Hematopoietic multipotent progenitor cell treated with erythropoietin and hydrocortisone succinate and interleukin-3 and kit ligand, for 15 days (in vitro differentiated cells): ENCODE results near the gene XPO4.
"Not testable (repeated sequence)": the region's sequence is repeated elsewhere in the genome, so short reads cannot be mapped to it uniquely, and the experiment has no call there.

Source experiments
- DNase-seq: peaks from one replicate; pipeline ENCODE4 v3.0.0-alpha.2; 2015; ENCODE audit warnings: low spot score

The XPO4 gene

DNA sequence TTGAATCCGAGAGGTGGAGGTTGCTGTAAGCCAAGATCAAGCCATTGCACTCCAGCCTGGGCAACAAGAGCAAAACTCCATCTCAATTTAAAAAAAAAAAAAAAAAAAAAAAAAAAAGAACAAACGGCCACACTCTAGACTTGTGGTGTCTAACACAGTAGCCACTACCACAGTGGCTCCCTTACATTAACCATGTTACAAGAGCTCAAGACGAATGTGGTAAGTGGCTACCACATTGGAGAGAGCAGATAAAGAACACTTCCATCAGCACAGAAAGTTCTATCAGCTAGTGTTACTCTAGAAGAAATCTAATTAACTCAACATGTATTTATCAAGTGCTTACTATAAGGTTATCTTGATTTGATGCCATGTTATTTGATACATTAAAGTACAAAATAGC is 11.5 kb downstream of the XPO4 start:
- no peak for DNase-seq

DNA sequence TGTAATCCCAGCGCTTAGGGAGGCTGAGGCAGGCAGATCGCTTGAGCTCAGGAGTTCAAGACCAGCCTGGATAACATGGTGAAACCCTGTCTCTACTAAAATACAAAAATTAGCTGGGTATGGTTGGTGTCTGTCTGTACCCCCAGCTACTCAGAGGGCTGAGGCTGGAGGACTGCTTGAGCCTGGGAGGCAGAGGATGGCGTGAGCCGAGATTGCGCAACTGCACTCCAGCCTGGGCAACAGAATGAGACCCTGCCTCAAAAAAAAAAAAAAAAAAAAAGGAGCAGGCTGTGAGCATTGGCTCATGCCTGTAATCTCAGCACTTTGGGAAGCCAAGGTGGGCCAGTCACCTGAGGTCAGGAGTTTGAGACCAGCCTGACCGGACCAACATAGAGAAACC is 12.0 kb downstream of the XPO4 start:
- not testable (repeated sequence) for DNase-seq

DNA sequence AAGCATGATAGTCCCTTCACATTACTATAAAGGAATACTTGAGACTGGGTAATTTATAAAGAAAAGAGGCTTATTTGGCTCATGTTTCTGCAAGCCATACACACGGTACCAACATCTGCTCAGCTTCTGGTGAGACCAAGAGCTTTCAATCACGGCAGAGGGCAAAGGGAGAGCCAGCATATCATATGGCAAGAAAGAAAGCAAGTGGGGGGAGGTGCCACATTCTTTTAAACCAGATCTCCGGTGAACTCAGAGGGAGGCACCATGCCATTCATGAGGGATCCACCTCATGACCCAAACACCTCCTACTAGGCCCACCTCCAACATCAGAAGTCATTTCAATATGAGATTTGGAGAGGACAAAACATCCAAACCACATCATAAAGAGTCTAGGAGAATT is 20.3 kb downstream of the XPO4 start:
- no peak for DNase-seq

DNA sequence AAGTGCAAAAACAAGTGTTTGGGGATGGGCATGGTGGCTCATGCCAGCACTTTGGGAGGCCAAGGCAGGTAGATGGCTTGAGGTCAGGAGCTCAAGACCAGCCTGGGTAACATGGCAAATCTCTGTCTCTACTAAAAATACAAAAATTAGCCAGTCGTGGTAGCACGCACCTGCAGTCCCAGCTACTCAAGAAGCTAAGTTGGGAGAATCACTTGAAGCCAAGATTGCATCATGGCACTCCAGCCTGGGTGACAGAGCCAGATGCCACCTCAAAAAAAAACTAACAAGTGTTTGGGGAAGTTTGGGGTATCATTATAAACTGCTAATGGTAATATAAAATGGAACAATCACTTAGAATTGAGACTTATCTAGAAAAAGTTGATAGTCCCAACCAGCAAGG is 24.6 kb downstream of the XPO4 start:
- DNase-seq, result no peak

DNA sequence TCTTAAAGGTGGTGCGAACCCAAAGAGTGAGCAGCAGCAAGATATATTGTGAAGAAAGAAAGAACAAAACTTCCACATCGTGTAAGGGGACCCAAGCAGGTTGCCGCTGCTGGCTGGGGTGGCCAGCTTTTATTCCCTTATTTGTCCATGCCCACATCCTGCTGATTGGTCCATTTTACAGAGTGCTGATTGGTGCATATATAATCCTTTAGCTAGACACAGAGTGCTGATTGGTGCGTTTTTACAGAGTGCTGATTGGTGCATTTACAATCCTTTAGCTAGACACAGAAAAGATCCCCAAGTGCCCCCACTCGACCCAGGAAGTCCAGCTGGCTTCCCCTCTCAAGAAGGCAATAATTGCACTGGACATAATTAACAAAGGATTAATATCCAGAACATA is 25.7 kb downstream of the XPO4 start:
- not testable (repeated sequence) for DNase-seq

DNA sequence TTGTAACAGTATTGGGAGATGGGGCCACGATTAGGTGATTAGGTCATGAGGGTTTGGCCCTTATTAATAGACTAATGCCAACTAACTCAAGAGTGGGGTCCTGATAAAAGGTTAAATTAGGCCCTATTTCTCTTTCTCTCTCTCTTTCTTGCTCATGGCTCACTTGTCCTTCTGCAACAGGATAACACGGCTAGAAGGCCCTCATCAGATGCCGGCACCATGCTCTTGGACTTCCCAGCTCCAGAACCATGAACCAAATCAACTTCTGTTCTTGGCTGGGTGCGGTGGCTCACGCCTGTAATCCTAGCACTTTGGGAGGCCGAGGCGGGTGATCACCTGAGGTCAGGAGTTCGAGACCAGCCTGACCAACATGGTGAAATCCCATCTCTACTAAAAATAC is 28.1 kb downstream of the XPO4 start:
- not testable (repeated sequence) for DNase-seq

DNA sequence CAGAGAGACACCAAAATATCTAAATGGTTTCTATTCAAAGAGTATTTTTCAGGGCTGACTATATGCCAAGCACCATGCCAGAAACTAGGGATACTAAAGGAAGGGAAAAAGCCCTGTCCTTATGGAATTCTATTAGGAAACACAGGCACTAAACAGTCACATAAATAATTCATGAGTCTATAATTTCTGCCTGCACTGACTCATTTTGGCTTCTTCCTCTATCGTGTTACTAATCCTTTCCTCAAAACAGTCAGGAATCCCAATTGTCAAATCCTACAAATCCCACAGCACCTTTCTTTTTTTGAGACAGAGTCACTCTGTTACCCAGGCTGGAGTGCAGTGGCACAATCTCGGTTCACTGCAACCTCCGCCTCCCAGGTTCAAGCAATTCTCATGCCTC is 29.2 kb downstream of the XPO4 start:
- DNase-seq, result no peak

DNA sequence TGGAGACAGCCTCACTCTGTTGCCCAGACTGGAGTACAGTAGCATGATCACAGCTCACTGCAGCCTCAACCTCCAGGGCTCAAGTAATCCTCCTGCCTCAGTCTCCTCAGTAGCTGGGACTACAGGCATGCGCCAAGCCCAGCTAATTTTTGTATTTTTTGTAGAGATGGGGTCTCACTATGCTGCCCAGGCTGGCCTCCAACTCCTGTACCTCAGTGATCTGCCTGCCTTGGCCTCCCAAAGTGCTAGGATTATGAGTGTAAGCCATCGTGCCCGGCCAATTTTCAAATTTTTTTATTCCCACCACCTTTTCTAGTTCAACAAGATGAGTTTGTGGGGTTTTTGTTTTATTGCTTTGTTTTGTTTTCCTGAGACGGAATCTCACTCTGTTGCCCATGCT is 31.7 kb downstream of the XPO4 start:
- no peak for DNase-seq

DNA sequence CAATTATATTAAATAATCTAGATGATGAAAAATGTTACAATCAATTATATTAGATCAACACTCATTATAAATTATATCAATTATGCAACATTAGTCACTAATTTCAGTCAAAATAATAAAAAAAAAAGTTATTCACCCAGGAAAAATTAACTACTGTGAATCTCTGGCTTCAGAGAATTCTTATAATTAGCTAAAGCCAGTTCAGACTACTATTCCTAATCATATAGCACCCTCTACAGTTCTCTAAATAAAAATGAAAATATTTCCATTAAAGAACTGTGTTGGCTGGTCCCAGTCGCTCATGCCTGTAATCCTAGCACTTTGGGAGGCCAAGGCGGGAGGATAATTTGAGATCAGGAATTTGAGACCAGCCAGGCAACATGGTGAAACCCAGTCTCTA is 33.0 kb downstream of the XPO4 start:
- DNase-seq, result peak; percentile 50

DNA sequence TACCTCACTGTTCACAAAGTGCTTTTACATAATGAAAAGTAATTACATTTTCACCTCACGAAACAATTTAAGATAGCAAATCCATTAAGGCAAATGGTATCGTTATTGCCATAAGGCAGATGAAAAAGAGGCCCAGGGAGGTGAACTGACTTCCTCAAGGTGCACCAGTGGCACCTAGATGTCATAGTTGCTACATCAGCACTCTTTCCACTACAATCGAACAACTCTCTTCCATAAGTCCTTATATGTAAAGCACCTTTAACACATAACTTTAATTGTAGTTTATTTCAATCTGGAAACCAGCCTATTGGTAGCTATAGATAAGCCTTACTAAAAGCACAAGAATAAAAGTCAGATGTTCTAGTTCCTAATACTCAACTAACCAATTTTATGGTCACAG is 35.1 kb downstream of the XPO4 start:
- no peak for DNase-seq

DNA sequence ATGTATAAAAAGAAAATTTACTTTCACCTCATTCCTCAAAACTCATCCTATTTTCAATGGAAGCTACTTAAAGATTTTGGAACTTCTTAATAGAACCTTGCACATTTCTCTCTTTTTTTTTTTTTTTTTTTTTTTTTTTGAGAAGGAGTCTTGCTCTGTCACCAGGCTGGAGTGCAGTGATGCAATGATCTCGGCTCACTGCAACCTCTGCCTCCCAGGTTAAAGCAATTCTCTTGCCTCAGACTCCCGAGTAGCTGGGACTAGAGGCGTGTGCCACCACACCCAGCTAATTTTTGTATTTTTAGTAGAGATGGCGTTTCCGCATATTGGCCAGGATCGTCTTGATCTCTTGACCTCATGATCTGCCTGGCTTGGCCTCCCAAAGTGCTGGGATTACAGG is 40.9 kb downstream of the XPO4 start:
- not testable (repeated sequence) for DNase-seq

DNA sequence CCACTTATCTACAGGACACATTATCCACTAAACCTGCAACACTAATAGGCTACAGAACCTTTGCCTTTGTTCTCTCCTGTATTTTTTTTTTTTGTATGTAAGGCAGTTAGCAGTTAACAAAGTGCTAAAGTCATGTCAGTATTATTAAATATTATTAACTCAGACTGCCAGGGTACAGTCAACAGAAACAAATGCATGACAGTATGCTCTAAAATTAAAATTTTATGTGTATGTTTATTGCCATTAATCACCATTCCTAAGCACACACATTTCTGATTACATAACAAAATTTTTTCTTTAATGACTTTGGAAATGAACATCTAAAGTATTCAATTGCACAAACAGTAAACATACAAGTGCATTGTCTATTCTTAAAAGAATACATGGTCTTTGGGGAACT is 41.7 kb downstream of the XPO4 start:
- DNase-seq, result no peak

DNA sequence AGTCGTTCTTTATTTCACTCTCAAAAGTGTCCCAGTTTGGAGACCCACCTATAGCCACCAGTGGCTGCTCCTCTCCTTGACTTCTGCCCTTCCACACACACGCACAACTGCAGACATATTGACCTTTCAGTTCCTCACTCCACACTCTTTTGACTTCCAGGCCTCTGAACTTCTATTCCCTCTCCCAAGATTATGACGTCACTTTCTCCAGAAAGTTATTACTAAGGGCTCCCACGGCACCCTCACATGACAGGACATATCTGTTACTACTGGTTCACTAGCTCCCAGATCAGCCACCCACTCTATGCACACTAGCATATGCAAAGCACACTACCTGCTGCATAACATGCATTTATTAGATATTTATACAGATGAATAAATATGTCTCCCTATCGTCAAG is 45.9 kb downstream of the XPO4 start:
- DNase-seq, result no peak

DNA sequence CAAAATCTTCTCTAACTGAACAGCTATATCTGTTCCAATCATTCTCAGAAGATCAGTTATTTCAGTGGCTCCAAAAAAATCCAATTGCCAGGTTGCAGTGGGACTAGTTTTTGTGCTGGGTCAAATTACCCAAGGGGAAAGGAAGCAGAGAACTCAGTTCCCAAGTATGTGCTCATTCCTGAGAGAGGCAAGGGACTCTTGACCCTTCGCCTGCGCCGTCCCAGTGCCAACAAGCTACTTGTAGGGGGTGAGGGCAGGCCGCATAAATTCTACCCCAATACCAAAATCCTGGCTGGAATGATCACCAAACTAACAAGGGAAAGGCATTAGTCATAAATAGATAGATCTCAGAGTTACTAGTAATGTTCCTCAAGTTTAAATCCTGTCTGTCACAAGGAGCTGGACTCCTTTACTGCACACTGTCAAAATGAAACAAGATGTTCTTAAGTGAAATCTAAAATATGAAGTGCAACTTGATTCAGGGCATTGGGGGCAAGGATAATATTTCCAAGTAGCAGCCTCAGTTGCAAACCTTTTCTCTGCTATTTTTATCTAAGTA is 50.6 kb downstream of the XPO4 start:
- DNase-seq, result no peak

DNA sequence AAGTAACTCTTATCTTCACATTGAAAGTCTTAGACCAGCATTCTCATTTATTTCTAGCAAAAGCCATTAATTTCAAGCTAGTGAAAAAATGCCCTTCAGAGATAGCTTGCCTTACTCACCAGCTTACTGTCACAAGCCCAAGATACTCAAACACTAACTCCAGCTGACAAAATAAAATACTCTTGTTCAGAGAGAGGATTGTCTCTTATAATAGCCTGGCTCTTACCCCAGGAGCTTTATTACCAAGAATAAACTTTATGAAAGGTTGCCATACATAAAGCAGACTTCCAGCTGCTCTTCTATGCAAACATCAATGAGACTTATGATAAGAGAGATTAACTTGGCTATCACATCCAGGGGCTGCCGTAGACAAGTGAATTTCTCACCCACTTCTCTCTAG is 53.6 kb downstream of the XPO4 start:
- DNase-seq, result no peak

DNA sequence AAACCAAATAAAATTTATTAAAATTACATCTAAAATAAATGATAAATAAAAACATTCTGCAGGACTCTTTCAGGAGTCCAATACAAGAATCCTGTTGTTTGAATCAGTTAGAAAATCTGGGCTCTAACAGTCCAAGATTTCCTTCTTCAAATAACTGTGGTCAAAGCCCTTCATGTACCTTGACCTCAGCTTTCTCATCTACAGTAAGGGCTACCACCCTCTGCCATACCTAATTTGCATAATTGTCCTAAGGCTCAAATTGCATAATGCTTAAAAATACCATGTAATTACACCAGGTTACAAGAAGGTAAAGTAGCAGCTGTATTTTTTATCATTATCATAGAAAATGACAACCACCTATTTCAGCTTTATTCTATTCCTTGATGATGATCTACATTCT is 54.3 kb downstream of the XPO4 start:
- DNase-seq, result no peak

DNA sequence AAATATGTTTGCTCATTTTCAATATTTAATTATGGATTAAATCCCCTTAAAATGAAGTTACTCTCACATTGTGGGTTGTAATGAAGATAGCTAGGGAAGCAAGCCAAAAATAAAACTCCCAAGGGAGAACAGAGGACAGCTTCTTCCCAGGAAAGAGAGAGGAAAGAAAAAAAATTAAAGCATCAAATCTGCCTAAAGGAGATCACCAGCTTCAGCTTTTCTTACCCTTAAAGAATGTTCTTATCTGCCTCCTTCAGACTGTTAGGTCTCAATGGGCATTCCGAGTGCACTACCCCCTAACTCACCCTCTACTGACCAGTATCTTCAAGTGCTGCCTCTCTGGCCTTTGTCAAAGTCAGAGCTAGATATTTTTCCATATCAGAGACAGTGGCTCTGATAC is 55.2 kb downstream of the XPO4 start:
- no peak for DNase-seq

DNA sequence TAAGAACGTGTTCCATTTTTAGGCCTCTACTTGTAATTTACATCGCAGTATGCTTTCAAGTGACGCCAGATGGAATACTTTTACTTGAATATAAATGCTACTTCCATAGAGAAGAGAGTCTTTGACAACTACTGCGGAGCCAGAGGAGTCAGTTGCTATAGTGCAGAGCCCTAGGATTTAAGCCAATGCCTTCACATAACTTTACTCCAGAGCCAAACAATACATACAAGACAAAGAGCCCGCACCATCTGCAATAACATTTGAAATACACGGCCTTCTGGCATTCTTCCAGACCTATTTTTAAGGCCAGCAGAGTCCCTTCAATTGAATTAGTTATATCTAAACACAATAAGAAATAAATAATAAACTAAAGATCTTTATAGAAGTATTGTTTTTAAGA is 59.4 kb downstream of the XPO4 start:
- DNase-seq, result no peak

DNA sequence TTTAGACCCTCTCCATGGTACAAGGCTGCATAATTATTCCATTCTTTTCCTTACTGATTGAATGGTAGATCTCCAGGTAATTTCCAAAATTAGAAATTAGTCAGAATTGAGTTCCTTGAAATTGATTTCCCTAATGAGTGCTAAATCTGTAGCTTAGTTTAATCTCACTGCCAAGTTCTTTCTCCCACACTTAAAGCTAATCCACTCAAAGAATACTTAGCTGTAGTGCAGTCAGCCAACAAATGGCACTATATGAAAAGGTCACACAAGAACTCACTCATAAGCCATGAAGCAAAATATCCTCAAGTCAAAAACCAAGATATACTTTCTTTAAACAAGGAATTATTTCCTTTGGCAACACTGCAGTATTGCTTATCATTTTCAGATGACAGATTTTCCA is 62.0 kb downstream of the XPO4 start:
- no peak for DNase-seq

DNA sequence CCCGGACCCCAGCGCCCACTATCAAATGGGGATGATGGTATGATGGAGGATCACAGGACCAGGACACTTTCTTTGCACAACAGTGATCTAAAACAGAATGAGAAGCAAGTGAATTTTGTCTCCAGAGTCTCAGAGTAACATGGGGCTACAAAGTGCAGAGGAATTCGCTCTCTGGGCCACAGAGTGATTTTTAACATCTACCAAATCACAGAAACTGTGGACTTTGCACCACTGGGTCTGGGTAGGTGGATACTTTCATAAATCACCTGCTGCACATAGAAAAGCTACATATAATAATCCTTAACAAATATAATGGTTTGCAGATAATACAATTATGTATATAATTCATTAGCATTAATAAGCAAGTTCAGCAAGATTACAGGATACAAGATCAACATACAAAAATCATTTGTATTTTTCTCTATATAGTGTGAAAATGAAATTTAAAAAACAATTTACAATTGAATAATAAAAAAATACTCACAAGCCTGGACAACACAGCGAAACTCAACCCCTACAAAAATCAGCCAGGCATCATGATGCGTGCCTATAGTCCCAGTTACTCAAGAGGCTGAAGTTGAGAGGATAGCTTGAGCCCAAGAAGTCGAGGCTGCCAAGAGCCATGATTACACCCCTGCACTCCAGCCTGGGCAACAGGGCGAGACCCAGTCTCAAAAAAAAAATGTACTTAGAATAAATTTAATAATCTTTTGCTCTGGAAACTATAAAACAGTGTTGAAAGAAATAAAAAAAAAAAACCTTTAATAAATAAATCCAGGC is 68.5 kb downstream of the XPO4 start:
- DNase-seq, result no peak

DNA sequence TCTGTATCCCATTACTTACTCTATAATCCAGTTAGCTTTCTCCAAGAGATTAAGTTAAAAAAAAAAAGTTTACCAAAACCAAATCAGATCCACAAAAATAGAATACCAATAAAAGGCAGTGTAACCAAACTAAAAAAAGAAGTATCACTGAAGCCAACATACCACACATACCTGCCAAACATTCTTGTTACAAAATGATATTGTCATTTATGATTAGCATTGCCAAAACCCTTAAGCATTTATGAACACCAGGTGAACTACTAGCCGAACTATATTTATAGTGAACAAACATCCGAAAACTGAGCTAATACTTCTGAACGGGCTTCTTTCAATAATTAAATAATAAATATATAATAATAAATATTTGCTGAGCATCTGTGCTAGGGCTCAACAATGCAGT is 69.7 kb downstream of the XPO4 start:
- DNase-seq, result no peak

DNA sequence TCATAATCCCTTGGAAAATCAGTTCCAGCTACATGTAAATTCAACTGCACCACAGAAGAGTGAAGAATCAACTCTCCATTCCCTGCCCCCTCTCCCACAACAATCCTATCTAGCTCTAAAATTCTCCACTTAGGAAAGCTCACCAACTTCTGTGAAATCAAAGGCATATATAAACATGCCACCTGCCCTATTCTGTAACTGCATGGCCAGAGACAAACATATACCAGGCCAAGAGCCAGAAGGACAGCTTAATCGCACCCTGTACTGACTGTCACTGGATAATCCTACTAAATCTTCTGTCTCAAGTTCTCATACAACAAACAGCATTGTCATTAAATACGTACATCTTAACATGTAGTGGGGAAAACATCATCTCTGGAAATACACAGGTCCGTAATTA is 70.6 kb downstream of the XPO4 start:
- no peak for DNase-seq

DNA sequence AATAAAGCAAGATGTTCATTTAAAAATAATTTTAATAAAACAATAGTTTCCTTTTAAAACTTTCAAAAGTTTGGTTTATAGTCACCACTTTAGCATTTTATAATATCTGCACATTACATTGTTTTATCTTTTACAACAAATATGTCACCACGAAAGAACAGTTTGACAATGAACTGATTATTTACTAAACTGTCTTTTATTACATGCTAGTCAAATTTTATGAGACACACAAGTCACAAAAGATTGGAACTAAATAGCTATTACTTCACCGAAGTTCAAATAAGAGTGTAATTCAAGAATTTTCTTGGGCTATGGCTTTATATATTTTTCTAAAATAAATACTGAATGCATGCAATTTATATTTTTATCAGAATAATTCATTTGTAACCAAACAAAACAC is 71.3 kb downstream of the XPO4 start:
- no peak for DNase-seq
